Muscle layer of colon (tissue), 2 donors: ENCODE results near the gene CBX7.

Experiments used
- H3K27ac ChIP-seq: one replicate; pipeline ENCODE4 v1.7.0; 2013; ENCODE audit warnings: low read depth, mild to moderate bottlenecking, low read length, moderate library complexity
- H3K27me3 ChIP-seq, 2 donors: one replicate each; pipeline ENCODE4 v1.7.0; 2013; ENCODE audit warnings: low read length in 2 of 2, mild to moderate bottlenecking in 2 of 2; ENCODE audit not compliant: insufficient read depth in 2 of 2, control insufficient read depth in 1 of 2
- H3K36me3 ChIP-seq: one replicate; pipeline ENCODE4 v1.7.0; 2013; ENCODE audit warnings: mild to moderate bottlenecking, low read length; ENCODE audit not compliant: insufficient read depth
- H3K4me1 ChIP-seq: one replicate; pipeline ENCODE4 v1.7.0; 2013; ENCODE audit warnings: mild to moderate bottlenecking, low read length; ENCODE audit not compliant: insufficient read depth
- H3K4me3 ChIP-seq, 2 donors: one replicate each; pipeline ENCODE4 v1.7.0; 2013; ENCODE audit warnings: low read length in 2 of 2, low read depth in 1 of 2, mild to moderate bottlenecking in 1 of 2, moderate library complexity in 1 of 2
- H3K9ac ChIP-seq: one replicate; pipeline ENCODE4 v1.7.0; 2013; ENCODE audit warnings: low read length
- H3K9me3 ChIP-seq: one replicate; pipeline ENCODE4 v1.7.0; 2013; ENCODE audit warnings: mild to moderate bottlenecking, low read length
- donor health status: abdominal sarcoma.
- donor health status: Adenocarcinoma of cecum.

CBX7 gene

DNA sequence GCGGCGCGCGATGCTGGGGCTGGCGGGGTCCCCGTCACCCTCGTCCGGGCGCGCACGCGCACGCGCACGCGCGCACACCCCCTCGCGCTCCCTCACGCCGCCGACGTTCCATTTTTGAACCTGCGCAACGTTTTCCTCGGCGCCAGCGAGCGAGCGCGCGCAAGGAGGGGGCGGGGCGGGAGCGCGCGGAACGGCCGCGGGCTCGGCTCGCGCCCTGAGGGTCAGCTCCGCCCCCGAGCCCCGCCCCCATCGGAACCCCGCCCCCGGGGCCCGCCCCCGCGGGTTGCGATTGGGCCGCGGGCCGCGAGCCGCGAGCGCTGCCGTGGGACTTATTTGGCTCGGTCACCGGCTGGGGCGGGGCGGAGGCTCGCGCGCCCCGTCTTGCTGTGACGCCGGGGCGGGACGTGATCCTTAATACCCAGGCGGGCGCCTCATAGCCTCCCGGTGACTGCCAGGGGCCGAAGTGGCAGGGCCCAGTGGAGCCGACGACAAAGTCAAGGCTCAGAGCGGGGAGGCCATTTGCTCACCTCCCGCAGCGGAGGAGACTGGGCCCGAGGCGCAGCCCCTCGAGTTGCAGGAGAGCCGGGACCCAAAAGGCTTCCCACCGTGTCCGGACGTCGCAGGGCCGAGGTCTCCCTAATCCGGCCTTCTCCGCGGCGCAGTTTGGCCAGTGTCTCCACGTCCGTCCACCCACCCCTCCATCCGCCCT lies at the start of gene CBX7:
Gene CBX7 (minus strand): TSS at position 170 of the 709 bp plus-strand sequence. CDS start 236 bp downstream, outside the sequence.
- Histone ChIP-seq H3K36me3 (peaks cover 23% of the 10 kb centered on the region), H3K4me3 (peak within 1 kb of the TSS; percentile 74 to 98), H3K9ac (peak within 1 kb of the TSS; percentile 76), H3K27me3 (peaks cover 0 to 5% of the 10 kb centered on the region in 2 donors), H3K4me1 (peaks cover 39% of the 10 kb centered on the region), H3K9me3 (no peaks in the 10 kb centered on the region), H3K27ac (peak within 1 kb of the TSS; percentile 93)

DNA sequence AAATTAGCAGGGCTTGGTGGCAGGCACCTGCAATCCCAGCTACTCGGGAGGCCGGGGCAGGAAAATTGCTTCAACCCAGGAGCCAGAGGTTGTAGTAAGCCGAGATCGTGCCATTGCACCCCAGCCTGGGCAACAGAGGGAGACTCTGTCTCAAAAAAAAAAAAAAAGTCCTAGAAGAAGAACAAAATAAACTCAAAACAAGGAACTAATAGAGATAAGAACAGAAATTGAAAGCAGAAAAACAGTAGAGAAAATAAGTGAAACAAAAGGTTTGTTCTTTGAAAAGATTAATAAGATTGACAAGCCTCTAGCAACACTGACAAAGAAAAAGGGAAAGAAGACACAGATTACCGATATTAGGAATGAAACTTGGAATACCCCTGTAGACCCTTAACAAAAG lies 45.1 kb upstream of the CBX7 start:
- Histone ChIP-seq H3K4me3 (no peak overlapping the region), H3K9me3 (no peaks in the 10 kb centered on the region), H3K9ac (no peak overlapping the region), H3K27ac (no peak overlapping the region), H3K27me3 (no peaks in the 10 kb centered on the region), H3K4me1 (no peaks in the 10 kb centered on the region), H3K36me3 (no peaks in the 10 kb centered on the region)

- Histone ChIP-seq H3K9me3 (no peaks in the 10 kb centered on the region), H3K4me3 (no peak overlapping the region), H3K4me1 (no peaks in the 10 kb centered on the region), H3K27me3 (no peaks in the 10 kb centered on the region), H3K27ac (no peak overlapping the region), H3K9ac (no peak overlapping the region), H3K36me3 (no peaks in the 10 kb centered on the region)
Measured at GRCh38 chr22:39194098-39194497, 41.6 kb upstream of the CBX7 start.

- Histone ChIP-seq H3K4me3 (no peak overlapping the region), H3K27ac (no peak overlapping the region), H3K27me3 (no peaks in the 10 kb centered on the region), H3K36me3 (no peaks in the 10 kb centered on the region), H3K4me1 (no peaks in the 10 kb centered on the region), H3K9ac (no peak overlapping the region), H3K9me3 (no peaks in the 10 kb centered on the region)
Measured at GRCh38 chr22:39188809-39189208, 36.3 kb upstream of the CBX7 start.

DNA sequence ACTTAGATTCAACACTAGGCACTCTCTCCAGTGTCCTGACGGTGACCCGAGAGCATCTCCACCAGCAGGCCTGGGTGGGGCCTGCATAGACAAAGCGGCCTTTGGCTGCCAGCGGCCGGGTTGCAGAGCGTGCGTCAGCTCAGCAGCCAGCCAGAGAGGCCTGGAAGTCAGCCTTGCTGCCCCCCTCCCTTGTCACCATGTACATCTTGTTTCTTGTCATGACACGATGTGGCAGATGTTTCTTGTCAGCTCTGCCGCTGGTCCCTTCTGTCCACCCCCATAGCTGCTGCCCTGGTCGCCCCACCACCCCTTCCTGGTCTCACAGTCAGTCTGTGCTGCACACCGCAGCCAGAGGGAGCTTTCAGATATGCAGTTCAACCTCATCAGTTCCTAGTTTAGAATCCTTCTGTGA lies 33.1 kb upstream of the CBX7 start:
- no peak overlapping the region for H3K9ac ChIP-seq
- H3K9me3 ChIP-seq, result no peaks in the 10 kb centered on the region
- no peak overlapping the region for H3K4me3 ChIP-seq
- no peak overlapping the region for H3K27ac ChIP-seq
- H3K27me3 ChIP-seq, result no peaks in the 10 kb centered on the region
- H3K36me3 ChIP-seq, result no peaks in the 10 kb centered on the region
- H3K4me1 ChIP-seq, result no peaks in the 10 kb centered on the region

- H3K4me3 ChIP-seq, result no peak overlapping the region
- H3K27ac ChIP-seq, result no peak overlapping the region
- no peaks in the 10 kb centered on the region for H3K9me3 ChIP-seq
- no peaks in the 10 kb centered on the region for H3K36me3 ChIP-seq
- no peak overlapping the region for H3K9ac ChIP-seq
- H3K4me1 ChIP-seq, result no peaks in the 10 kb centered on the region
- H3K27me3 ChIP-seq, result no peaks in the 10 kb centered on the region
Measured at GRCh38 chr22:39184586-39185577, 32.4 kb upstream of the CBX7 start.

DNA sequence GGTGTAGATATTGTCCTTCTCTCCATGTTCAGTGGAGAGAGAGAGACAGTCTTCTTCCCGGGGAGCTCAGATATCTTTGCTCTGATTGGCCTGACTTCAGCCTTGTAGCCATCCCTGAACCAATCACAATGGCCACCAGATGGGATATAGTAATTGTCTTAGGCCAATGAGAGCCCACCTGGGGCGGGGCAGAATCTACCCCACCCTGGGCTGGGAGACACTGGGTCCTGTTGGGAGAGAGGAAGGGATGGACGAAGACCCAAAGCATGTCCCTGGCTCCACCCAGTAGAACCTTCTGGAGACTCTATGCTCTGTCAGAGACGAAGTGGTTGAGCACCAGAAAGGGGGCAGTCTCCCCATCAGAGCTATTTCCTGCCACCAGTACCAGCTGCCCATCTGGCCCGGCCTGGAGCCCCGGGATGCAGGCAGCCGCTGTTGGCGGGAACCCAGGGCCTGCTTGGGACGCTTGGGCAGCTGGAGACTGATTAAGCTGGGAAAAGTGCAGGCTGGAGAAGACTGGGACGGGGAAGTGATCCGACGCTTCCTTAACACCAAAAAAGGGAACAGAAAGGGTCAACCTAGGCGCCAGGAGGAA lies 31.6 kb upstream of the CBX7 start:
- Histone ChIP-seq H3K4me3 (no peak overlapping the region), H3K27ac (no peak overlapping the region)

GRCh38 chr22:39182478-39183030 lies 30.1 kb upstream of the CBX7 start:
- Histone ChIP-seq H3K27me3 (no peaks in the 10 kb centered on the region), H3K9me3 (no peaks in the 10 kb centered on the region), H3K36me3 (no peaks in the 10 kb centered on the region), H3K9ac (no peak overlapping the region), H3K27ac (no peak overlapping the region), H3K4me1 (no peaks in the 10 kb centered on the region), H3K4me3 (no peak overlapping the region)

More for the DNA sequence above, 31.6 kb upstream of the CBX7 start:
- Histone ChIP-seq H3K27me3 (no peaks in the 10 kb centered on the region), H3K36me3 (no peaks in the 10 kb centered on the region), H3K9ac (no peak overlapping the region), H3K9me3 (no peaks in the 10 kb centered on the region), H3K4me1 (no peaks in the 10 kb centered on the region)

- Histone ChIP-seq H3K27me3 (no peaks in the 10 kb centered on the region), H3K4me1 (no peaks in the 10 kb centered on the region), H3K36me3 (no peaks in the 10 kb centered on the region), H3K9ac (no peak overlapping the region), H3K9me3 (no peaks in the 10 kb centered on the region), H3K4me3 (no peak overlapping the region), H3K27ac (no peak overlapping the region)
Measured at GRCh38 chr22:39181778-39182177, 29.3 kb upstream of the CBX7 start.

DNA sequence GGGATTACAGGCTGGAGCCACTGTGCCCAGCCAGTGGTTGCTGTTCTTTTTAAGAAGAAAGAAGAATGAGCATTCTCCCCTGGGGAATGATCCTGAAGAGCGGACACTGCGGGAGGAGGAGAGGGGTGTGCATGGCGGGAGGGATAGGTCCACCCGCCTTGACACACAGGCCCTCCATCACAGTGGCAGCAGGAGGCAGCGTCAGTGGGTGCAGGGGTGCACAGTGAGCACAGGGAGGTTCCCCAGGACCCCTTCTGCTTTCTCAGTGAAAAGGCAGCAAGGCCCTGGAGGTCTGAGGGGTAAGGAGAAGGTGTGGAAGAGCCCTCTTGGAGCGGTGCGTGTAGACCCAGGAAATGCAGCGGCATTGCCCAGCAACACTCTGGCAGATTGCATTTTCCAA lies 28.9 kb upstream of the CBX7 start:
- peaks cover 4% of the 10 kb centered on the region for H3K4me1 ChIP-seq
- no peak overlapping the region for H3K9ac ChIP-seq
- no peaks in the 10 kb centered on the region for H3K27me3 ChIP-seq
- H3K9me3 ChIP-seq, result no peaks in the 10 kb centered on the region
- no peak overlapping the region for H3K27ac ChIP-seq
- H3K4me3 ChIP-seq, result no peak overlapping the region
- H3K36me3 ChIP-seq, result no peaks in the 10 kb centered on the region

DNA sequence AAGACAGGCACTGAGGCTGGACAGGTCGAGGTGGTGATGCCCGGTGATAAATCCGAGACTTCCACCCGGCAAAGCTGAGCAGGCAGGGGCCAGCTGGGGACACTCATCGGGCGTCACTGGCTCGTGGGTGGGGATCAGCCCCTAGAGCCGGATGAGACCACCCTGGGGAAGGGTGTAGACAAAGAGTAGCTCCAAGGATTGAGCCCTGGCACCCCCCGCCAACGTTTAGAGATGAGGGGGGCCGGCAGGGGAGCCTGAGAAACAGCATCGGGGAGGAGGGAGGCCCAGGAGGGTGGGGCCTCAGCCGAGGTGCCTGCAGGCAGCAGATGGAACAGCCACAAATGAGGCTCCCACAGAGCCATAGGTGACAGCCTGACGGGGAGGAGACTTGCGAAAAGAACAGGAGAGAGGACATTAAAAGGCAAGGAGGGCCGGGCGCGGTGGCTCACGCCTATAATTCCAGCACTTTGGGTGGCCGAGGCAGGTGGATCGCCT lies 27.4 kb upstream of the CBX7 start:
- no peak overlapping the region for H3K27ac ChIP-seq
- H3K27me3 ChIP-seq, result no peaks in the 10 kb centered on the region
- H3K9ac ChIP-seq, result no peak overlapping the region
- H3K4me3 ChIP-seq, result no peak overlapping the region
- H3K36me3 ChIP-seq, result no peaks in the 10 kb centered on the region
- H3K4me1 ChIP-seq, result peaks cover 19% of the 10 kb centered on the region
- no peaks in the 10 kb centered on the region for H3K9me3 ChIP-seq
